Measurements from ENCODE around the gene MAPKAP1. TPM values are rescaled to one million over a fixed set of nuclear protein-coding genes. Genes with fewer than 3 reads are reported as not detected.

The MAPKAP1 gene
- total RNA-seq, 2 donors from 2014 or later = 54.9 to 70.1 TPM

- Histone ChIP-seq H3K4me3 (no peak overlapping the region), H3K27ac (peak overlapping the region; percentile 11), H3K4me1 (peaks cover 3% of the 10 kb centered on the region), H3K9me3 (no peaks in the 10 kb centered on the region), H3K36me3 (no peaks in the 10 kb centered on the region), H3K27me3 (no peaks in the 10 kb centered on the region), H3K9ac (ENCODE audit: low read depth in 2 of 2, low read length in 2 of 2) (no peak overlapping the region)
- DNase-seq = no peak
- TF ChIP-seq, protein P1, sequence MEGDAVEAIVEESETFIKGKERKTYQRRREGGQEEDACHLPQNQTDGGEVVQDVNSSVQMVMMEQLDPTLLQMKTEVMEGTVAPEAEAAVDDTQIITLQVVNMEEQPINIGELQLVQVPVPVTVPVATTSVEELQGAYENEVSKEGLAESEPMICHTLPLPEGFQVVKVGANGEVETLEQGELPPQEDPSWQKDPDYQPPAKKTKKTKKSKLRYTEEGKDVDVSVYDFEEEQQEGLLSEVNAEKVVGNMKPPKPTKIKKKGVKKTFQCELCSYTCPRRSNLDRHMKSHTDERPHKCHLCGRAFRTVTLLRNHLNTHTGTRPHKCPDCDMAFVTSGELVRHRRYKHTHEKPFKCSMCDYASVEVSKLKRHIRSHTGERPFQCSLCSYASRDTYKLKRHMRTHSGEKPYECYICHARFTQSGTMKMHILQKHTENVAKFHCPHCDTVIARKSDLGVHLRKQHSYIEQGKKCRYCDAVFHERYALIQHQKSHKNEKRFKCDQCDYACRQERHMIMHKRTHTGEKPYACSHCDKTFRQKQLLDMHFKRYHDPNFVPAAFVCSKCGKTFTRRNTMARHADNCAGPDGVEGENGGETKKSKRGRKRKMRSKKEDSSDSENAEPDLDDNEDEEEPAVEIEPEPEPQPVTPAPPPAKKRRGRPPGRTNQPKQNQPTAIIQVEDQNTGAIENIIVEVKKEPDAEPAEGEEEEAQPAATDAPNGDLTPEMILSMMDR (IDR thresholded peaks at IDR 0.05) = no peak
- intact Hi-C loops (cut with DNase I) = no loop called here
These were observed 43.6 kb upstream of the MAPKAP1 start for GRCh38 chr9:125750627-125751011.

DNA sequence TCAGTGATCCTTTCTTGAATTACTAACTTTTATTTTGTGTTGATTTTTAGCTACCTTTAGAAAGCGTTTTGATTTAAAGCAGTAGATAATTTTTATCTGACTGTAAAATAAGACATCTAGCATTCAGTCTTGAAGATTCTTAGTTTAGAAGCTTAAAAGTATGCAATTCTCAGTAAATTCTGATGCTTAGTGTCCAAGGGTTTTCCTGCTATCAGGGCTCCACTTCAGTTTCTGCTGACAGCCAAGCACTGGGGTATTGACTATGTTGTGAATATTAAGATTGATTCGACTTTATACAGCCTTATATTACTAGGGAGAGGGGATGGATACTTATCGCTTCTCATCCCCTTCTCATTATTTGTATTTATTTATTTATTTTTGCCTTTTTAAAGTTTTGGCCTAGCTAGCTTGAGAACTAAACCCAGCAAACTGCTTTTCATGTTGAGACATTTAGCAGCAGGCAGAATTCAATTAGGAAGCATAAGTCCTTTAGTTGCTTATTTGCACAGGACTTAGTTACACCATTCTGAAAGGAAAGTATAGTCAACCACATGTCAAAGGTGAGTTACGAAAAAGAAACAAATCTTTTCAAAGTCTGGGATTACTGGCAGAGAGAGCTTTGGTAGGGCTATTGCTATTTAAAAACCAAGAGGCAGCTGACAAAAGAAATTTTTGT lies 43.1 kb upstream of the MAPKAP1 start:
- H3K36me3 ChIP-seq = no peaks in the 10 kb centered on the region
- no peak for DNase-seq
- no peak overlapping the region for H3K4me3 ChIP-seq
- intact Hi-C loops (cut with DNase I) = no loop called here
- no peaks in the 10 kb centered on the region for H3K9me3 ChIP-seq
- TF ChIP-seq, protein P1 (IDR thresholded peaks at IDR 0.05) = no peak
- H3K27ac ChIP-seq = peak overlapping the region; percentile 11
- H3K4me1 ChIP-seq = peaks cover 3% of the 10 kb centered on the region
- no peaks in the 10 kb centered on the region for H3K27me3 ChIP-seq
- no peak overlapping the region for H3K9ac ChIP-seq (ENCODE audit: low read depth in 2 of 2, low read length in 2 of 2)

DNA sequence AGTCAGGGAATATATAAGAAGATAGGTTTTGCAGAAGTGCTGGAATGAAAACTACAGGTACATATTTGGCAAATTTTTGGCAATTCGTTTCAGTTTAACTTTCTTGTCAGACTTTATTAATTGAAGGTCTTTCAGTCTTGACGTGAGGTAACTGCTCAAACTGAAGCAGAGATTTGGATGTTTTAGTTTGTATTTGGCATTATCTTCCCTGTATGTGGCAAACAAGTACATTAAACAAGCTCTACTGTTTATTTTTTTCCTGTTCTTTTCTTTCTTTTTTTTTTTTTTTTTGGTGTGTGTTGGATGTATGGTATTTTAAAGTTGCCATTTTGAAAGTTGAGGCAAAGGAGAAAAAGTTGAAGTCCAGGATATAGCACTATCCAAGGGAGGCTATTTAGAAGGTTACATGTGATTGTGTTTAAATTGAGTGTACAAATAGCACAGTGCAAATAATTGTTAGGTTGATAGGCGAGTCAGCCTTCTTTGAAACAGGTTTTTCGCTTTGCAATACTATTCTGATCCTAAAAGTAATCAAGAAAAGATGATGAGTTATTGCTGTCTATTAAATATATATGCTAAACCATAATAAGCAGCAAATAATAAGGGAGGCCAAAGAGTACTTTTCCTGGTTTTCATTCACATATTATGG lies 42.4 kb upstream of the MAPKAP1 start:
- intact Hi-C loops (cut with DNase I) = no loop called here
- H3K9ac ChIP-seq (ENCODE audit: low read depth in 2 of 2, low read length in 2 of 2) = no peak overlapping the region

DNA sequence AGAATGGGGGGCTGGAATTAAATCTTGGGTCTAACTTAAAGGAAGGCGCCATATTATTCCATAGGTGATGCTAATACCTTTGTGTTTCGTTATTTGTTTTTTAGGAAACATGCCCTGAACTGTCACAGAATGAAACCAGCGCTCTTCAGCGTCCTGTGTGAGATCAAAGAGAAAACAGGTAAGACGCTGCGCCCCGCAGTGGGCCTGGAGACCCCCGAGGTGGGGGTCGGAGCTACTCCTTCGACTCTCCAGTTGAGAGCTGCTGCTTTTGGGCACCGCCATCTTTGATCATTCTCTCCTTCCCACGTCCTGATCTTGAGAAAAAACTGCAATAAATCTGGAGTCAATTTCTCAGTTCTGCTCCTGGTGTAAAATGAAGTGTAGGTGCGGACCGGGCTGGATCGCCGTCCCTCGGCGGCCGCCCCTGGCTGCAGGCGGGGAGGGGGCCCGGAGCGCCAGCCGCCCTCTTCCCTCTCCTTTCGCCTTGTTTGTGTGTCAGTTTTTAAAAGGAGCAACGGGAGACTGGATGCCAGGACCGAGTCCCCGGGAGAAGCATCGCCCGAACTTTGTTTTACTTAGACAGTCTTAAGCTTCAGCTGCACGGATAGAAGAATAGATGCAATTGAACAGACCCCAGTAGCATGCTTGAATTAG lies 41.6 kb upstream of the MAPKAP1 start:
- TF ChIP-seq, protein P1 (IDR thresholded peaks at IDR 0.05) = no peak
- H3K36me3 ChIP-seq = no peaks in the 10 kb centered on the region
- intact Hi-C loops (cut with DNase I) = no loop called here
- no peaks in the 10 kb centered on the region for H3K9me3 ChIP-seq
- H3K9ac ChIP-seq (ENCODE audit: low read depth in 2 of 2, low read length in 2 of 2) = peak overlapping the region; percentile 65 to 78
- H3K27ac ChIP-seq = peak overlapping the region; percentile 72
- no peaks in the 10 kb centered on the region for H3K27me3 ChIP-seq
- peaks cover 3% of the 10 kb centered on the region for H3K4me1 ChIP-seq
- H3K4me3 ChIP-seq = peak overlapping the region; percentile 83
- DNase-seq = peak; percentile 25

More for the DNA sequence above, 42.4 kb upstream of the MAPKAP1 start:
- Histone ChIP-seq H3K27ac (no peak overlapping the region), H3K4me1 (peaks cover 3% of the 10 kb centered on the region), H3K4me3 (no peak overlapping the region), H3K36me3 (no peaks in the 10 kb centered on the region), H3K27me3 (no peaks in the 10 kb centered on the region), H3K9me3 (no peaks in the 10 kb centered on the region)
- no peak for DNase-seq
- TF ChIP-seq, protein P1 (IDR thresholded peaks at IDR 0.05) = no peak

DNA sequence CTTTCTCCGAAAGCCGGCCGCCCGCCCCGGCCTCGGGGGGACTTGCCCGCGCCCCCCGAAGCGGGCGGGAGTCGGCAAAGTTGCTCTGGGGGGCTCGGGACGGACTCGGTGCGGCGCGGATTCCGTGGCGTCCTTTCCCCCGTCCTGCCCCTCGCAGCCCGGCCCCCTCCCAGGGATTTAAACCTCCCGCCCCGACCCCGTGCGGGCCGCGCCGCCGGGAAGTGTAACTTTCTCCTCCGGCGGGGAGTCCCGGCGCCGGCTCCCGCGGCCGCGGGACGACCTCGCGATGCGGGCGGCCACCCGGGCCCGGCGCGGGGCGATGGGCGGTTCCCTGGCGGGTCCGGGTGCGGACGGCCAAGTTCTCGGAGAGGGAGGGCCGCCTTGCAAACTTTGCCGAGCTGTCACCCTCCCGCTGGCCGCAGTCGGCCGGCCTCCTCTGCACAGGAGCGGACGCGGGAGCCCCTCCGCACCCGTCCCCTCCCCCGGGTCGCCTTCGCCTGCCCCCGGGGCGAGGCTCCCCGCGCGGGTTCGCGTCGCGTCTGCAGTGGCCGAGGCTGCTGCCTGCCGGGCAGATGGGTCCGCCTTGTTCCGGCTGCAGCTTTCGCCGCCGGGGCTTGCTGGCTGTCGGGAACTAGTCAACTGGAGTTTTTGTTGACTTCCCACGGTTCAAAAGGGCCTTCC lies 40.9 kb upstream of the MAPKAP1 start:
- Histone ChIP-seq H3K36me3 (no peaks in the 10 kb centered on the region), H3K4me3 (peak overlapping the region; percentile 83), H3K4me1 (peaks cover 3% of the 10 kb centered on the region), H3K27me3 (no peaks in the 10 kb centered on the region), H3K9ac (ENCODE audit: low read depth in 2 of 2, low read length in 2 of 2) (peak overlapping the region; percentile 65 to 78), H3K9me3 (no peaks in the 10 kb centered on the region), H3K27ac (peak overlapping the region; percentile 72)
- intact Hi-C loops (cut with DNase I) = no loop called here
- TF ChIP-seq, protein P1 (IDR thresholded peaks at IDR 0.05) = no peak
- peak; percentile 58 for DNase-seq

Measured in colonic mucosa (tissue), 4 donors.